Stomach smooth muscle (tissue), 2 donors: Measurements from ENCODE around the gene PRCD.

Experiments used
- H3K27ac ChIP-seq: one replicate; pipeline ENCODE4 v1.7.0; 2013; ENCODE audit warnings: mild to moderate bottlenecking, low read length, inconsistent platforms
- H3K27me3 ChIP-seq, 2 donors: one replicate each; pipeline ENCODE4 v1.7.0; 2013; ENCODE audit warnings: low read length in 2 of 2; ENCODE audit not compliant: insufficient read depth in 2 of 2, control insufficient read depth in 1 of 2
- H3K36me3 ChIP-seq, 2 donors: one replicate each; pipeline ENCODE4 v1.7.0; 2013; ENCODE audit warnings: low read length in 2 of 2; ENCODE audit not compliant: control insufficient read depth in 2 of 2, insufficient read depth in 2 of 2
- H3K4me1 ChIP-seq: one replicate; pipeline ENCODE4 v1.7.0; 2013; ENCODE audit warnings: low read length; ENCODE audit not compliant: control insufficient read depth, insufficient read depth
- H3K4me3 ChIP-seq, 2 donors: one replicate each; pipeline ENCODE4 v1.7.0; 2013; ENCODE audit warnings: low read length in 2 of 2
- H3K9ac ChIP-seq, 2 donors: one replicate each; pipeline ENCODE4 v1.7.0; 2013; ENCODE audit warnings: low read length in 2 of 2, mild to moderate bottlenecking in 1 of 2
- H3K9me3 ChIP-seq, 2 donors: one replicate each; pipeline ENCODE4 v1.7.0; 2013; ENCODE audit warnings: low read length in 2 of 2; ENCODE audit not compliant: control insufficient read depth in 2 of 2
- donor health status: healthy.
- donor health status: Pancreatic carcinoma.

Gene PRCD

DNA sequence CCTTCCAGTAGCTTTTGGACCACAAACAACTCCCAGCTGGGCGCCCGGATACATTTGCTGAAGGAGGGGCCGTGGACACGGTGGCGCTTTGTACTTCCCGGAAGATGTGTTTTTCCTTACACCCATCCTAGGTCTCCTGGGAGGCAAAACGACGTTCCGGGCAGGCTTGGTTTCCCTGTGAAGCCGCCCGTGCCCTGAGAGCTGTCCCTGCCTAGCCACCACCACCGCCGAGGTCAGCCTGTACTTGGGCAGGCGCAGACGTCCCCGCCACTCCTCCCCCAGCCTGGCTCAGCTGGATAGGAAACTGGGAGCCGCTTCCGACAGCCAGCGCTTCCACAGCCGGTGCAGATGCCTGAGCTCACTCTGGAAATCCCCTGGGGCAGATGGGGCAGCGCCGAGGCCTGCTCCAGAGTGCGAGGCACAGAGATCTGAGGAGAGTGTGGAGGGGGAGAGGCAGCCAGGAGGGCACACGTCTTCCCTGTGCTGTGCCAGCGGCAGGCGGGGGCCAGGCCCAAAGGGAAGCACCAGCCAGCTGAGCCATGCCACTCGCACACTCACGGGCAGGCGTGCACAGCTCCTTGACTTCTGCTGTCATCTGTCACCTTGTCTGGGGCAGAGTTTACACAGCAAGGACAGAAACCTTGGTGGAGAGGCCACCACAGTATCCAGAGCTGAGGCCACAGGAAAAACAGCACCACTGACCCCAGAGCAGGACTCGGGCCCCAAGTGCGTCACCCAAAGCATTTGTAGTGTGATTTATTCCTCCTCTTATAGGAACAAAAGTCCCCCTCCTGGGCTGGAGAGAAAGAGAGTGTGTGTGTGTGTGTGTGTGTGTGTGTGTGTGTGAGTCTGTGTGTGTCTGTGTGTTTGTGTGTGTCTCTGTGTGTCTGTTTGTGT is 41.6 kb upstream of the PRCD start:
- peak overlapping the region in 1 of 2 donors; percentile 8 for H3K4me3 ChIP-seq
- no peaks in the 10 kb centered on the region for H3K36me3 ChIP-seq
- H3K9me3 ChIP-seq, result no peaks in the 10 kb centered on the region
- H3K4me1 ChIP-seq, result peaks cover 57% of the 10 kb centered on the region
- no peaks in the 10 kb centered on the region for H3K27me3 ChIP-seq
- peak overlapping the region; percentile 2 to 62 for H3K9ac ChIP-seq
- peak overlapping the region; percentile 75 for H3K27ac ChIP-seq

- peak overlapping the region; percentile 75 for H3K27ac ChIP-seq
- peaks cover 53% of the 10 kb centered on the region for H3K4me1 ChIP-seq
- no peaks in the 10 kb centered on the region for H3K27me3 ChIP-seq
- H3K9me3 ChIP-seq, result no peaks in the 10 kb centered on the region
- H3K36me3 ChIP-seq, result no peaks in the 10 kb centered on the region
- no peak overlapping the region for H3K4me3 ChIP-seq
- H3K9ac ChIP-seq, result peak overlapping the region; percentile 2 to 62
These were observed 41.0 kb upstream of the PRCD start for GRCh38 chr17:76498876-76499251.

DNA sequence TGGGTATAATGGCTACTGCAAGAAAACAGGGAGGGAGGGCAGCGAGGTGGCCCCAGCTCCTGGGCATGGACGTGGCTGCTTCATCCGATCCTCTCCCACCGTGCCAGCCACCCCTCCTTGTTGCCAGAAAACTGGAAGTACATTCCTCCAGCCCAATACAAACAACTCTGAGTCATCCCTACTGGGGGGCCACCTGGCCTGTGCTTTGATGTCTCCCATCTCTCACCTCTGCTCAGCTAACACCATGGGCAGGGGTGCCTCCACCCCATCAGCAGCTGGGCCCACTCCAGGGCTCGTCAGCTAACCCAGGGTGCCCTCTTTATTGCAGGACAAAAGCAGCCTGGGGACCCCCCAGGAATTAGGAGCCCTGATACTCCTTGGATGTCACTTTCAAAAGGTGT is 40.6 kb upstream of the PRCD start:
- Histone ChIP-seq H3K9ac (no peak overlapping the region), H3K36me3 (no peaks in the 10 kb centered on the region), H3K27me3 (no peaks in the 10 kb centered on the region), H3K27ac (peak overlapping the region; percentile 75), H3K9me3 (no peaks in the 10 kb centered on the region), H3K4me3 (no peak overlapping the region), H3K4me1 (peaks cover 53% of the 10 kb centered on the region)

DNA sequence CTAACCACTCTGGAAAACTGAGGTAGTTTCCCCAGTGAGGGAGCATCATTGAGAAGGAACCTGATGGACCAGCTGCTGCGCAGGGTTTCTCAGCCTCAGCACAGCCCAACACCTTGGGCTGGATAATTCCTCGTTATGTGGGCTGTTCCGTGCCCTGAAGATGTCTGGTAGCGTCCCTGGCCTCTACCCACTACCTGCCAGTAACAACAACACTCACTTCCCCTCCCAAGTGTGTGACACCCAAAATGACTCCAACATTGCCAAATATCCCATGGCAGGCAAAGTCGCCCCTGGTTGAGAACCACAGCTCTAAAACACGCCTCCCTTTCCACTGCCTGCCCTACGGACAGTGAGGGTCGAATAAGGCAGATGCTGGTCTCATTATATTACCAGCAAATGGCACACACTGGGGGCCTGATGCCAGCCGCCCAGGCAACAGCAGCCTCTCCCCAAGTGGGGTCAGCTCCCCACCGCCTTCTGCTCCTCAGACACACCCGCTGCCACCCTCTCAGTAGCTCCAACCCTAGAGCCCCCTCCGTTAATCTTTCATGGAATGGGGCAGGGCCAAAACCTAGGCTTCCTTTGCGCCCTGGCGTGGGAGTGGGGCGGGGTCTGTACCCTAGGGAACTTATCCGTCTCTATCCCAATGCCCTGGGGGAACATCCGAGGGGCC is 39.6 kb upstream of the PRCD start:
- H3K9me3 ChIP-seq, result no peaks in the 10 kb centered on the region
- peaks cover 53% of the 10 kb centered on the region for H3K4me1 ChIP-seq
- H3K27me3 ChIP-seq, result no peaks in the 10 kb centered on the region
- peak overlapping the region in 1 of 2 donors; percentile 54 for H3K9ac ChIP-seq
- H3K36me3 ChIP-seq, result no peaks in the 10 kb centered on the region
- H3K27ac ChIP-seq, result no peak overlapping the region
- H3K4me3 ChIP-seq, result peak overlapping the region; percentile 39 to 74

DNA sequence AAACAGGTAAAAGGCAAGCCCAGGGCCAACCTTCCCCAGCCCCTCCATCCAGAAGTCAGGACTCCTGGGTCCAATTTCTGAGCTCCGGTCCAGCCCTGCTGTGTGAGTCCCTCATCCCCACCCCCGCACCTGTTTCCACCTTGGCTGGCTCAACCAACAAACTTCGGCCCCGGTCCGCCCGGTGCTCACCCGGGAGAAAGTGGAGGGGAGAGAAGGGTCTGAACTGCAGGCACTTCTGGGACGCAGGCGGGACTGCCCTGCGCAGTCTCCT is 39.2 kb upstream of the PRCD start:
- Histone ChIP-seq H3K9me3 (no peaks in the 10 kb centered on the region), H3K4me3 (peak overlapping the region; percentile 39 to 74), H3K27me3 (no peaks in the 10 kb centered on the region), H3K27ac (peak overlapping the region; percentile 37), H3K36me3 (no peaks in the 10 kb centered on the region), H3K4me1 (peaks cover 53% of the 10 kb centered on the region), H3K9ac (peak overlapping the region; percentile 42 to 54)

GRCh38 chr17:76501018-76501826 is 38.6 kb upstream of the PRCD start, which contains the start of gene RHBDF2:
Gene RHBDF2 (minus strand): TSS chr17:76501423. CDS start chr17:76481524, 19,899 bp downstream.
- Histone ChIP-seq H3K9me3 (no peaks in the 10 kb centered on the region), H3K27me3 (no peaks in the 10 kb centered on the region), H3K4me3 (peak within 1 kb of the TSS; percentile 59 to 74), H3K27ac (peak within 1 kb of the TSS; percentile 60), H3K9ac (peak within 1 kb of the TSS; percentile 60 to 71), H3K4me1 (peaks cover 53% of the 10 kb centered on the region), H3K36me3 (no peaks in the 10 kb centered on the region)

GRCh38 chr17:76501827-76502307 is 38.0 kb upstream of the PRCD start:
- Histone ChIP-seq H3K9me3 (no peaks in the 10 kb centered on the region), H3K27ac (peak overlapping the region; percentile 60), H3K9ac (peak overlapping the region; percentile 60 to 71), H3K4me3 (peak overlapping the region; percentile 59 to 74), H3K27me3 (peaks cover 2 to 4% of the 10 kb centered on the region in 2 donors), H3K4me1 (peaks cover 56% of the 10 kb centered on the region), H3K36me3 (no peaks in the 10 kb centered on the region)

DNA sequence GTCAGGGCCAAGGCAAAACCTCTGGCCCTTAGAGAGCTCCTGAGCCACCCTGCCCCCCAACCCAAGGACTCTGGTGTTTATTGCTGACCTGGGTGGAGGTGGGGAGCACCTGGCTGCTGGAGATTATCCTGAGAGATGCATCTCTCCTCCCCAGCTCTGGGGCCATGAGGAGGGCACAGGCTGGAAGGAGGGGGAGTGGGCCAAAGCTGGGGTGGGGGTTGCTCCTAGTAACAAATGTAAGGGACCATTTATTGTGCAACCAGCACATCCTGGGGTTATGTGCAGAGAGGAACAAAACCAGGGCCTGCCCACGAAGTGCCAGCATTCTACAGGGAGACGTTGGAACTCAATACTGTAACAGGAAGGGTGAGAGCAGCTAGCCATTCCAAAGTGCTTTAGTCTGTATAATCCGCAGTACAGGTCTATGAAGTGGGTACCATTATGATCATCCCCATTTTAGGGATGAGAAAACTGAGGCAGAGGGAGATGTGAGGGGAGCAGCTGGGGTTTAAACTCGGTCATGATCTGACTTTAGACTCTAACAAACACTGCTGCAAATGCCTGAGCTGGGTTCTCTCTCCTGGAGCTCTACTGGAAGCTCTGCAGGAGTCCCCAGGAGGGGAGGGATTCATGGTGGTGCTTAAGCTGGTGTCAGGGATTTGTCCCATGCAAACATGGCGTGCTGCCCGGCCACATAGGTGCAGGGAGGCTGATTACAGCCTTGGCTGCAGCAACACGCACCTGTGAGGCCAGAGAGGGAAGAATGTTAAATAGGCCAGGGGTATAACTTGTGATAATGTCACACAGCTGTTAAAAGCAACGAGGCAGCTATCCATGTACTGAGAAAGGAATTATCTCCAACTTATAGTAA is 37.3 kb upstream of the PRCD start:
- Histone ChIP-seq H3K4me1 (peaks cover 50% of the 10 kb centered on the region), H3K27me3 (peaks cover 6 to 7% of the 10 kb centered on the region in 2 donors), H3K9me3 (no peaks in the 10 kb centered on the region), H3K36me3 (no peaks in the 10 kb centered on the region), H3K27ac (no peak overlapping the region), H3K9ac (no peak overlapping the region), H3K4me3 (no peak overlapping the region)

DNA sequence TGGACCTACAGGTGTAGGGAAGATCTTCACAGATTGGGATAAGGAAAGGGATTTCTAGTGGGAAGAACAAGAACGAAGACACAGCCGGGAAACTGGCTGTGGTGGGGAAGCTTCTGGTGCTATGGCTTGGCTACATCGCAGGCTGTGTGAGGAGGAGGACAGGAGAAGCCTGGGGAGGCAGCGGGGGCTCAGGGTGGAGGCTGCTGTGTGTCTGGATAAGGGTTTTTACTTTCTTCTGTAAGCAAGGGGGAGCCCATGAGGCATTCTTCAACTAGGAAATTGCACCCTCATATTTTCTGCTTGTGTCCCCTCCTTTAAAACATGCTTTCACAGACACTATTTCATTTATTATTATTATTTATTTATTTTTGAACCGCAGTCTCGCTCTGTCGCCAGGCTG is 35.7 kb upstream of the PRCD start:
- H3K27me3 ChIP-seq, result peaks cover 6 to 10% of the 10 kb centered on the region in 2 donors
- no peak overlapping the region for H3K27ac ChIP-seq
- no peak overlapping the region for H3K9ac ChIP-seq

More for the DNA sequence above, 35.7 kb upstream of the PRCD start:
- H3K9me3 ChIP-seq, result no peaks in the 10 kb centered on the region
- H3K4me1 ChIP-seq, result peaks cover 37% of the 10 kb centered on the region
- H3K36me3 ChIP-seq, result no peaks in the 10 kb centered on the region
- no peak overlapping the region for H3K4me3 ChIP-seq
